Heart right ventricle (tissue), 16 donors: ENCODE results near the gene NAGLU. TPM values are rescaled to one million over a fixed set of nuclear protein-coding genes. Genes with fewer than 3 reads are reported as not detected.

Experiments used
- ATAC-seq, 8 donors: fragments of 200-7000 bp; cut with Tn5 transposase; one replicate each; pipeline ENCODE4 v1.9.1; 2020; ENCODE audit warnings: mild to moderate bottlenecking in 8 of 8, moderate library complexity in 8 of 8, moderate number of reproducible peaks in 1 of 8
- DNase-seq, 2 donors: peaks; one replicate each; pipeline ENCODE4 v3.0.0-alpha.2; 2020
- H3K27ac ChIP-seq, 10 donors: fragments of 200-600 bp; sonication (generic) in 2 of 10; one replicate each; pipeline versions ENCODE4 v1.5.0 to v1.8.0; 2020 to 2022; ENCODE audit warnings: mild to moderate bottlenecking in 3 of 10
- H3K27me3 ChIP-seq, 7 donors: fragments of 200-600 bp; one replicate each; pipeline ENCODE4 v1.8.0; 2021 to 2022; ENCODE audit warnings: mild to moderate bottlenecking in 2 of 7
- H3K36me3 ChIP-seq, 9 donors: fragments of 200-600 bp; sonication (generic) in 1 of 9; one replicate each; pipeline versions ENCODE4 v1.5.0 to v1.8.0; 2020 to 2022; ENCODE audit warnings: mild to moderate bottlenecking in 2 of 9
- H3K4me1 ChIP-seq, 9 donors: fragments of 200-600 bp; sonication (generic) in 1 of 9; one replicate each; pipeline versions ENCODE4 v1.5.0 to v1.8.0; 2020 to 2022; ENCODE audit warnings: mild to moderate bottlenecking in 4 of 9
- H3K4me3 ChIP-seq, 10 donors: fragments of 200-600 bp; sonication (generic) in 2 of 10; one replicate each; pipeline versions ENCODE4 v1.5.0 to v1.8.0; 2020 to 2022; ENCODE audit warnings: mild to moderate bottlenecking in 7 of 10, moderate library complexity in 2 of 10
- H3K9me3 ChIP-seq, 11 donors: fragments of 200-600 bp in 10 of 11; sonication (generic) in 2 of 11; one replicate each; pipeline versions ENCODE4 v1.5.0 to v1.8.0; 2013 to 2022; ENCODE audit warnings: mild to moderate bottlenecking in 2 of 11, control low read depth in 1 of 11, moderate library complexity in 1 of 11
- CTCF ChIP-seq, 9 donors: fragments of 200-600 bp; sonication (generic) in 2 of 9; IDR thresholded peaks; one replicate each; pipeline versions ENCODE4 v1.5.0 to v1.8.0; 2021 to 2022; ENCODE audit warnings: antibody characterized with exemption in 9 of 9, mild to moderate bottlenecking in 5 of 9, moderate library complexity in 1 of 9
- WGBS, 2 donors: extraction: QIAGEN DNeasy Blood & Tissue Kit; methylation state at CpG; one replicate each; pipeline ENCODE4 v1.1.7; 2013; ENCODE audit warnings: inconsistent platforms in 1 of 2; 5-methylcytosine and 5-hydroxymethylcytosine counted together
- intact Hi-C, 10 donors: fragments of 100-400 bp; cut with DNase I; formaldehyde crosslinking; loops; one replicate each; pipeline versions ENCODE4 v1.11.1 to v1.14.2; 2022
- polyA plus RNA-seq, 2 donors: library from polyadenylated mRNA; stranded (reverse); fragments of 200-250 nt; gene quantifications; one replicate each; pipeline ENCODE4 v1.2.3, GENCODE V29; 2013
- total RNA-seq, 10 donors: library from RNA; stranded (reverse); fragmentation: NEBNext Ultra II Directional in 3 of 10; extraction: Animal tissue kit (Norgen Biotek cat#: 25700) in 3 of 10; gene quantifications; one replicate each; pipeline versions ENCODE4 v1.2.1 to v1.2.4, GENCODE V29; 2021 to 2023
- donor health status: Arrhythmogenic right ventricular cardiomyopathy.
- donor health status: ischemic (EF 13 %, LVEDD 7.1; RV severe dilation, severe dysfunction).
- donor health status: healthy with polysubstance abuse.
- donor health status: DM: no; HTN: yes; CAD: no.
- donor health status: DM: no; HTN: no; CAD: no.
- donor health status: ischemic (EF 25% LVEDD 6.9; RV normal size, moderate dysfunction).
- donor health status: ischemic (EF 25% LVEDD 5.7; RV mildly dilated, moderate dysfunction).
- donor health status: healthy.
- donor health status: DM: yes; HTN: yes; CAD: no.
- donor health status: Ischemic cardiomyopathy.
- donor health status: ischemic (EF 35%, LVEDD 5.7; RV mildly dilated, moderate dysfunction).
- donor health status: nonischemic (EF 11% LVEDD 7.7; RV severe dilation, severe dysfunction).
- donor health status: DM: yes; HTN: yes; CAD: no.
- donor health status: PGD.
- donor health status: ischemic (EF 29% LVEDD 5.4; RV normal size, mild dysfunction).
- donor health status: nonischemic (EF 23%, LVEDD 6.1; RV moderate dilation, normal function).

NAGLU gene
- total and polyA plus RNA-seq, 12 donors, result 6.8 to 18.3 (median 12.7) TPM

GRCh38 chr17:42508426-42509165 is 27.4 kb upstream of the NAGLU start:
- no peaks in the 10 kb centered on the region for H3K9me3 ChIP-seq
- TF ChIP-seq CTCF (IDR thresholded peaks at IDR 0.05), result no peak
- 75 to 80% methylated on average over 12 of the region's 12 CpGs for WGBS, 2 donors
- no peak for ATAC-seq
- H3K27ac ChIP-seq, result no peak overlapping the region
- no peak for DNase-seq
- H3K4me1 ChIP-seq, result peaks cover 6 to 25% (median 13%) of the 10 kb centered on the region in 9 donors
- intact Hi-C loops, result no loop called here
- H3K4me3 ChIP-seq, result no peak overlapping the region
- H3K36me3 ChIP-seq, result peaks cover 0 to 93% (median 45%) of the 10 kb centered on the region in 9 donors
- H3K27me3 ChIP-seq, result no peaks in the 10 kb centered on the region

- H3K27ac ChIP-seq, result no peak overlapping the region
- WGBS, 2 donors, result 84 to 90% methylated on average over 5 of the region's 5 CpGs
- no peak overlapping the region for H3K4me3 ChIP-seq
- H3K4me1 ChIP-seq, result peaks cover 8 to 33% (median 13%) of the 10 kb centered on the region in 9 donors
- peaks cover 0 to 93% (median 51%) of the 10 kb centered on the region in 9 donors for H3K36me3 ChIP-seq
- no peak for TF ChIP-seq CTCF (IDR thresholded peaks at IDR 0.05)
- H3K9me3 ChIP-seq, result no peaks in the 10 kb centered on the region
- H3K27me3 ChIP-seq, result no peaks in the 10 kb centered on the region
- no peak for DNase-seq
- intact Hi-C loops, result no loop called here
- no peak for ATAC-seq
These were observed 26.6 kb upstream of the NAGLU start for GRCh38 chr17:42509409-42509808.

GRCh38 chr17:42509841-42510240 is 26.2 kb upstream of the NAGLU start:
- 85 to 97% methylated on average over 2 of the region's 2 CpGs for WGBS, 2 donors
- no peak overlapping the region for H3K4me3 ChIP-seq
- H3K27ac ChIP-seq, result no peak overlapping the region
- peaks cover 0 to 93% (median 55%) of the 10 kb centered on the region in 9 donors for H3K36me3 ChIP-seq
- H3K27me3 ChIP-seq, result no peaks in the 10 kb centered on the region
- no peaks in the 10 kb centered on the region for H3K9me3 ChIP-seq
- ATAC-seq, result no peak
- DNase-seq, result no peak
- peaks cover 8 to 35% (median 13%) of the 10 kb centered on the region in 9 donors for H3K4me1 ChIP-seq
- TF ChIP-seq CTCF (IDR thresholded peaks at IDR 0.05), result no peak
- intact Hi-C loops, result loop anchor here in 4 of 10 donors (10.0 kb wide), 4 partner anchors 75 to 385 kb away; partner anchors contain the start of genes CAVIN1 (in 2 of the 4), HSPB9 (in 1 of the 4) and KAT2A (in 1 of the 4)

- Histone ChIP-seq H3K9me3 (no peaks in the 10 kb centered on the region), H3K27me3 (no peaks in the 10 kb centered on the region), H3K36me3 (peaks cover 0 to 93% (median 44%) of the 10 kb centered on the region in 9 donors), H3K4me3 (no peak overlapping the region), H3K4me1 (peaks cover 13 to 54% (median 26%) of the 10 kb centered on the region in 9 donors), H3K27ac (peak overlapping the region in 9 of 10 donors; percentile 4 to 86 (median 71))
- 73 to 77% methylated on average over 9 of the region's 9 CpGs for WGBS, 2 donors
- no peak for TF ChIP-seq CTCF (IDR thresholded peaks at IDR 0.05)
- ATAC-seq (no peak), DNase-seq (no peak)
- intact Hi-C loops, result loop anchor here in 4 of 10 donors (10.0 kb wide), 4 partner anchors 77 to 387 kb away; partner anchors contain the start of genes CAVIN1 (in 2 of the 4), HSPB9 (in 1 of the 4) and KAT2A (in 1 of the 4)
These were observed 23.8 kb upstream of the NAGLU start for GRCh38 chr17:42512246-42512645.
